KMS-11 (cell line): ENCODE measurements around the gene SORCS2.

ENCODE experiments used
- H2AFZ ChIP-seq: fragments of 200-600 bp; sonication (generic); 2 replicates; pipeline ENCODE4 v1.6.1; 2016; ENCODE audit warnings: antibody characterized with exemption, mixed run types, low read depth
- H3K27ac ChIP-seq: fragments of 200-600 bp; sonication (generic); 2 replicates; pipeline ENCODE4 v1.6.1; 2016; ENCODE audit warnings: mild to moderate bottlenecking, mixed run types
- H3K27me3 ChIP-seq: fragments of 200-600 bp; sonication (generic); 2 replicates; pipeline ENCODE4 v1.6.1; 2017; ENCODE audit warnings: mild to moderate bottlenecking, low read depth, mixed run types, moderate library complexity; ENCODE audit not compliant: insufficient read depth
- H3K36me3 ChIP-seq: fragments of 200-600 bp; sonication (generic); 2 replicates; pipeline ENCODE4 v1.6.1; 2017; ENCODE audit warnings: mild to moderate bottlenecking, mixed run types; ENCODE audit not compliant: insufficient read depth
- H3K4me1 ChIP-seq: fragments of 200-600 bp; sonication (generic); 2 replicates; pipeline ENCODE4 v1.6.1; 2016; ENCODE audit warnings: mild to moderate bottlenecking, low read depth, mixed run types; ENCODE audit not compliant: poor library complexity, severe bottlenecking
- H3K4me2 ChIP-seq: fragments of 200-600 bp; sonication (generic); 2 replicates; pipeline ENCODE4 v1.7.0; 2016; ENCODE audit warnings: mild to moderate bottlenecking, mixed run types
- H3K4me3 ChIP-seq: fragments of 200-600 bp; sonication (generic); IDR thresholded peaks from 2 replicates; pipeline ENCODE4 v1.6.1; 2017; ENCODE audit warnings: low read depth, low read length, mixed read lengths; ENCODE audit not compliant: insufficient read depth
- H3K79me2 ChIP-seq: fragments of 200-600 bp; sonication (generic); 2 replicates; pipeline ENCODE4 v1.6.1; 2016; ENCODE audit warnings: low read depth, mixed run types; ENCODE audit not compliant: insufficient read depth
- H3K9ac ChIP-seq: fragments of 200-600 bp; sonication (generic); 2 replicates; pipeline ENCODE4 v1.6.1; 2016; ENCODE audit warnings: mild to moderate bottlenecking, mixed run types
- H4K20me1 ChIP-seq: fragments of 200-600 bp; sonication (generic); 2 replicates; pipeline ENCODE4 v1.6.1; 2016; ENCODE audit warnings: mild to moderate bottlenecking, mixed run types; ENCODE audit not compliant: insufficient read depth
- CTCF ChIP-seq: fragments of 200-600 bp; sonication (generic); conservative IDR thresholded peaks from 2 replicates; pipeline ENCODE4 v1.6.1; 2017; ENCODE audit warnings: low read depth, mild to moderate bottlenecking, antibody characterized with exemption, low read length, moderate library complexity, mixed read lengths

Gene SORCS2

GRCh38 chr4:7750523-7750922 is 558.2 kb downstream of the SORCS2 start:
- no peaks in the 10 kb centered on the region for H3K79me2 ChIP-seq
- H3K36me3 ChIP-seq = no peaks in the 10 kb centered on the region
- no peaks in the 10 kb centered on the region; the same call in 1 of the 2 replicates for H3K27me3 ChIP-seq
- H3K9ac ChIP-seq = no peak overlapping the region
- H3K4me1 ChIP-seq = no peaks in the 10 kb centered on the region
- TF ChIP-seq CTCF = no peak
- H3K4me3 ChIP-seq = no peak overlapping the region
- no peak overlapping the region for H3K27ac ChIP-seq
- H3K4me2 ChIP-seq = no peak overlapping the region
- no peak overlapping the region for H2AFZ ChIP-seq
- no peaks in the 10 kb centered on the region for H4K20me1 ChIP-seq

- Histone ChIP-seq H3K4me2 (no peak overlapping the region), H3K4me3 (no peak overlapping the region), H3K4me1 (no peaks in the 10 kb centered on the region), H3K27ac (no peak overlapping the region), H3K79me2 (no peaks in the 10 kb centered on the region), H2AFZ (no peak overlapping the region), H3K9ac (no peak overlapping the region), H3K27me3 (no peaks in the 10 kb centered on the region; the same call in 1 of the 2 replicates), H4K20me1 (no peaks in the 10 kb centered on the region), H3K36me3 (no peaks in the 10 kb centered on the region)
- TF ChIP-seq CTCF = no peak
Observed at GRCh38 chr4:7750972-7751371, 558.6 kb downstream of the SORCS2 start.

- Histone ChIP-seq H3K4me2 (no peak overlapping the region), H3K4me1 (no peaks in the 10 kb centered on the region), H3K4me3 (no peak overlapping the region), H3K36me3 (no peaks in the 10 kb centered on the region), H3K27ac (peak overlapping the region; percentile 27; the same call in 1 of the 2 replicates), H4K20me1 (no peaks in the 10 kb centered on the region), H3K27me3 (no peaks in the 10 kb centered on the region; the same call in 1 of the 2 replicates), H2AFZ (no peak overlapping the region), H3K79me2 (no peaks in the 10 kb centered on the region), H3K9ac (no peak overlapping the region)
- TF ChIP-seq CTCF = no peak
Observed at GRCh38 chr4:7752649-7753048, 560.3 kb downstream of the SORCS2 start.

GRCh38 chr4:7753271-7753670 is 560.9 kb downstream of the SORCS2 start:
- Histone ChIP-seq H3K4me3 (no peak overlapping the region), H3K27ac (peak overlapping the region; percentile 27; the same call in 1 of the 2 replicates), H3K4me1 (no peaks in the 10 kb centered on the region), H3K4me2 (no peak overlapping the region), H4K20me1 (no peaks in the 10 kb centered on the region), H2AFZ (no peak overlapping the region), H3K27me3 (no peaks in the 10 kb centered on the region; the same call in 1 of the 2 replicates), H3K9ac (no peak overlapping the region), H3K36me3 (no peaks in the 10 kb centered on the region), H3K79me2 (no peaks in the 10 kb centered on the region)
- no peak for TF ChIP-seq CTCF
